Neural progenitor cell (in vitro differentiated cells): ENCODE data around the gene PEPD. TPM values are rescaled to one million over a fixed set of nuclear protein-coding genes. Genes with fewer than 3 reads are reported as not detected.

ENCODE experiments used
- DNase-seq: peaks from one replicate; pipeline ENCODE4 v3.0.0-alpha.2; 2016; ENCODE audit warnings: low spot score
- H2AFZ ChIP-seq: fragments of 200-600 bp; sonication (generic); replicated peaks from 2 replicates; pipeline ENCODE4 v1.6.1; 2016; ENCODE audit warnings: antibody characterized with exemption
- H3F3A ChIP-seq: fragments of 200-600 bp; sonication (generic); 2 replicates; pipeline ENCODE4 v1.6.1; 2016; ENCODE audit warnings: antibody characterized with exemption, low read depth
- H3K27ac ChIP-seq: fragments of 200-600 bp; sonication (generic); 2 replicates; pipeline ENCODE4 v1.5.1; 2016; ENCODE audit warnings: mild to moderate bottlenecking
- H3K27me3 ChIP-seq: fragments of 200-600 bp; sonication (generic); 2 replicates; pipeline ENCODE4 v1.6.1; 2016; ENCODE audit warnings: mild to moderate bottlenecking, moderate library complexity
- H3K36me3 ChIP-seq: fragments of 200-600 bp; sonication (generic); 2 replicates; pipeline ENCODE4 v1.5.1; 2016
- H3K4me1 ChIP-seq: fragments of 200-600 bp; sonication (generic); 2 replicates; pipeline ENCODE4 v1.6.1; 2016; ENCODE audit warnings: mixed run types
- H3K4me2 ChIP-seq: fragments of 200-600 bp; sonication (generic); 2 replicates; pipeline ENCODE4 v1.6.1; 2016
- H3K4me3 ChIP-seq: fragments of 200-600 bp; sonication (generic); 2 replicates; pipeline ENCODE4 v1.5.1; 2016
- H3K79me2 ChIP-seq: fragments of 200-600 bp; sonication (generic); 2 replicates; pipeline ENCODE4 v1.6.1; 2016; ENCODE audit warnings: low read depth
- H3K9ac ChIP-seq: fragments of 200-600 bp; sonication (generic); 2 replicates; pipeline ENCODE4 v1.6.1; 2016
- H3K9me3 ChIP-seq: fragments of 200-600 bp; sonication (generic); 2 replicates; pipeline ENCODE4 v1.5.1; 2016; ENCODE audit warnings: low read depth
- H4K20me1 ChIP-seq: fragments of 200-600 bp; sonication (generic); 2 replicates; pipeline ENCODE4 v1.6.1; 2016; ENCODE audit warnings: low read depth
- H3K27ac Mint-ChIP-seq: 3 replicates; pipeline ENCODE4 v1.8.0; 2021; ENCODE audit warnings: mixed read lengths
- H3K27me3 Mint-ChIP-seq: 2 replicates; pipeline ENCODE4 v1.8.0; 2022; ENCODE audit warnings: low read depth, mild to moderate bottlenecking, inconsistent platforms, moderate library complexity, mixed read lengths; ENCODE audit not compliant: insufficient read depth
- H3K36me3 Mint-ChIP-seq: 3 replicates; pipeline ENCODE4 v1.8.0; 2021; ENCODE audit warnings: mixed read lengths
- H3K4me1 Mint-ChIP-seq: 3 replicates; pipeline ENCODE4 v1.8.0; 2021; ENCODE audit warnings: mixed read lengths
- H3K4me3 Mint-ChIP-seq: 3 replicates; pipeline ENCODE4 v1.8.0; 2021; ENCODE audit warnings: mild to moderate bottlenecking, moderate library complexity, mixed read lengths
- H3K9me3 Mint-ChIP-seq: 3 replicates; pipeline ENCODE4 v1.8.0; 2020; ENCODE audit warnings: mixed read lengths
- CTCF ChIP-seq: fragments of 200-600 bp; sonication (generic); IDR thresholded peaks from 2 replicates; pipeline ENCODE4 v1.5.1; 2017; ENCODE audit warnings: antibody characterized with exemption, mild to moderate bottlenecking
- EZH2 ChIP-seq: fragments of 200-600 bp; sonication (generic); IDR thresholded peaks from 2 replicates; pipeline ENCODE4 v1.6.1; 2017; ENCODE audit warnings: antibody characterized with exemption, mild to moderate bottlenecking, moderate library complexity
- EZH2phosphoT487 ChIP-seq: fragments of 200-600 bp; sonication (generic); IDR thresholded peaks from 2 replicates; pipeline ENCODE4 v1.6.1; 2017; ENCODE audit warnings: antibody characterized with exemption
- total RNA-seq: library from RNA; depleted of rRNA; stranded (reverse); fragments of >200 nt; gene quantifications from 2 replicates; pipeline ENCODE4 v1.2.3, GENCODE V29; 2015; ENCODE audit warnings: low replicate concordance

PEPD gene
- total RNA-seq, 1 donor from 2014 or later = 47.0 TPM

DNA sequence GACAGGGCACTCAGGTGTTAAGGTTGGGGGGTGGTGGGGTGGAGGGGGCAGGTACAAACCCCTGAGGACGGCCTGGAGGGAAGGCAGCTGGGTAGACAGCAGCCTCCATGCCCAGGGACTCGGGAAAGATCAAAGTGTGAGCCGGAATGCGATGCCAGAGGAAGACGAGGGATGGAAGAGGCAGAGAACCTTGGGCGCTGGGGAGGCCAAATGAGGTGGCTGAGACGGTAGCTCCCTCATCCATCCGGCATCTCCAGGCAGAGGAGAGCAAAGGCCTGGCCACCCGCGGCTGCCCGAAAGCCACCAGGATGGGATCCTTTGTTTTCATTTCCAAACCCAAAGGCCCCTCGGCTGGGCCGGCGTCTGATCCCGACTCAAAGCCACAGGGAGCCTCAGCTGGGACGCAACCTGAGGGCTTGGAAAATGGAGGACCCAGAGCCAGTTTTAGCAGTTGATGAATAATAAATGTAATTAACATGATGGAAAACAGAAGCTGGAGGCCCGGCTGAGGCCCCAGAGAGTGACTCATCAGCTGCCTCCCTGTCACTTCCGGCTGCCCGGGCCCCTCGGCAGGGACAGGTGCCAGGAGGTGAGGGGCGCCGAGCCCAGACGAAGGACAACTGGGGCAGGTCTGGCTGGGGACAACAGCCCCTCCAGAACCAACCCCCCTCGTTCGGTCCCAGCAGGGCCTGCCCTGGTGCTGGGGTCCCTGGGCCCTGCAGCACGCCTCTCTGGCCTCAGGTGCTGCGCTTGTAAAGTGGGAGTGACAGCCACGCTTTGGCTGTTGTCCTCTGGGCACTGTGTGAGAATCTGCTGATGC lies 86.5 kb downstream of the PEPD start:
- H4K20me1 ChIP-seq = peaks cover 5% of the 10 kb centered on the region
- DNase-seq = peak; percentile 21
- H3K9me3 Mint-ChIP-seq = no peaks in the 10 kb centered on the region
- no peak overlapping the region for H3K27ac Mint-ChIP-seq
- no peaks in the 10 kb centered on the region for H3K27me3 Mint-ChIP-seq
- no peak overlapping the region for H3K27ac ChIP-seq
- no peak overlapping the region for H3K9ac ChIP-seq
- no peak overlapping the region for H2AFZ ChIP-seq
- no peaks in the 10 kb centered on the region for H3F3A ChIP-seq
- H3K4me1 Mint-ChIP-seq = peaks cover 5% of the 10 kb centered on the region
- no peaks in the 10 kb centered on the region for H3K36me3 Mint-ChIP-seq
- H3K79me2 ChIP-seq = no peaks in the 10 kb centered on the region
- TF ChIP-seq EZH2phosphoT487 = no peak
- no peak for TF ChIP-seq CTCF
- no peak for TF ChIP-seq EZH2
- H3K4me2 ChIP-seq = no peak overlapping the region
- H3K36me3 ChIP-seq = no peaks in the 10 kb centered on the region
- peaks cover 13% of the 10 kb centered on the region for H3K4me1 ChIP-seq
- H3K4me3 Mint-ChIP-seq = no peak overlapping the region
- H3K27me3 ChIP-seq = no peaks in the 10 kb centered on the region
- H3K4me3 ChIP-seq = no peak overlapping the region
- no peaks in the 10 kb centered on the region for H3K9me3 ChIP-seq

DNA sequence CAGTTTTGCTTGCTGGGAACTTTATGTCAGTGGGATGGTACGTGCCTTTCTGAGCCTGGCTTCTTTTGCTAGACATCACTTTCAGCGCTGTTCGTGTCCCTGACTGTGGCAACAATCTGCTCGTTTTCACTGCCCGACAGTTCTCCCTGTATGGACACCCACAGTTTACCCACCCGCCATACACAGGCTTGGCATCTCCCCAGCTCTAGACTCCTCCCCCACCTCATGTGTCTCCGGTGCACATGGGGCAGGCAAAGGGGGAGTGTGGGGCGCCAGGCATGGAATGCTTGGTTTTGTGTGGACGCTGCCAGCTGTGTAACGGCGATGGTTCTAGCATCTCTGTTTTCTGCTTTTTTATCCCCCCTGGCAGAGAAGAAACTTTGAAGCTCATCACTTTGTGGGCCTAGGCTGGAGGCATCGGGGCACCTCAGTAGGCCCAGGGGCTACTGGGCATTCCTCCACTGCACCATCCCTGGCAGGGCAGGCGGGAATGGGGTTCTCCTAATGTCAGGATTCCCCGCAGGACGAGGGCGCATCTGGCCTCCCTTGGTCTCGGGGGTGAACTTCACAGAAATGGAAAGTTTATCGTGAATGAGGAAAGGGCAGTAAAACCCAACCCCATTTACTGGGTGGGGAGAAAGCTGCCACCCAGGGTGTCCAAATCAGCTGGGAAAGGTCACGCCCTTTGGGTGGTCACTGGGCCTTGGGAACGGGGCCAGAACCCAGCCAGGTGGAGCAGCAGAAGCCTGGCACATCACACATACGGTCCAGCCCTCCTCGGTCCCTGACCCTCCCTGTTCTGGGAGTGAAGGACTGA lies 87.3 kb downstream of the PEPD start:
- Histone ChIP-seq H4K20me1 (peaks cover 6% of the 10 kb centered on the region), H3K4me2 (no peak overlapping the region)

More for the DNA sequence above, 87.3 kb downstream of the PEPD start:
- H3K27ac Mint-ChIP-seq = no peak overlapping the region
- H3K36me3 ChIP-seq = no peaks in the 10 kb centered on the region
- H3K4me1 Mint-ChIP-seq = peaks cover 5% of the 10 kb centered on the region
- H2AFZ ChIP-seq = no peak overlapping the region
- no peak overlapping the region for H3K4me3 ChIP-seq
- no peaks in the 10 kb centered on the region for H3K27me3 ChIP-seq
- H3K9ac ChIP-seq = no peak overlapping the region
- no peak for DNase-seq
- no peaks in the 10 kb centered on the region for H3K79me2 ChIP-seq
- no peaks in the 10 kb centered on the region for H3K27me3 Mint-ChIP-seq
- peaks cover 13% of the 10 kb centered on the region for H3K4me1 ChIP-seq
- no peak for TF ChIP-seq EZH2
- TF ChIP-seq CTCF = no peak
- TF ChIP-seq EZH2phosphoT487 = no peak
- H3K4me3 Mint-ChIP-seq = no peak overlapping the region
- H3K36me3 Mint-ChIP-seq = no peaks in the 10 kb centered on the region
- H3F3A ChIP-seq = no peaks in the 10 kb centered on the region
- H3K9me3 Mint-ChIP-seq = no peaks in the 10 kb centered on the region
- H3K9me3 ChIP-seq = no peaks in the 10 kb centered on the region
- no peak overlapping the region for H3K27ac ChIP-seq
